SW480 (cell line): Measurements from ENCODE around the gene CLCN3.
"Not testable (repeated sequence)": the region's sequence is repeated elsewhere in the genome, so short reads cannot be mapped to it uniquely, and the experiment has no call there.

ENCODE experiments used
- DNase-seq: peaks from one replicate; pipeline ENCODE4 v3.0.0-alpha.2; 2016; ENCODE audit warnings: low spot score

The CLCN3 gene

DNA sequence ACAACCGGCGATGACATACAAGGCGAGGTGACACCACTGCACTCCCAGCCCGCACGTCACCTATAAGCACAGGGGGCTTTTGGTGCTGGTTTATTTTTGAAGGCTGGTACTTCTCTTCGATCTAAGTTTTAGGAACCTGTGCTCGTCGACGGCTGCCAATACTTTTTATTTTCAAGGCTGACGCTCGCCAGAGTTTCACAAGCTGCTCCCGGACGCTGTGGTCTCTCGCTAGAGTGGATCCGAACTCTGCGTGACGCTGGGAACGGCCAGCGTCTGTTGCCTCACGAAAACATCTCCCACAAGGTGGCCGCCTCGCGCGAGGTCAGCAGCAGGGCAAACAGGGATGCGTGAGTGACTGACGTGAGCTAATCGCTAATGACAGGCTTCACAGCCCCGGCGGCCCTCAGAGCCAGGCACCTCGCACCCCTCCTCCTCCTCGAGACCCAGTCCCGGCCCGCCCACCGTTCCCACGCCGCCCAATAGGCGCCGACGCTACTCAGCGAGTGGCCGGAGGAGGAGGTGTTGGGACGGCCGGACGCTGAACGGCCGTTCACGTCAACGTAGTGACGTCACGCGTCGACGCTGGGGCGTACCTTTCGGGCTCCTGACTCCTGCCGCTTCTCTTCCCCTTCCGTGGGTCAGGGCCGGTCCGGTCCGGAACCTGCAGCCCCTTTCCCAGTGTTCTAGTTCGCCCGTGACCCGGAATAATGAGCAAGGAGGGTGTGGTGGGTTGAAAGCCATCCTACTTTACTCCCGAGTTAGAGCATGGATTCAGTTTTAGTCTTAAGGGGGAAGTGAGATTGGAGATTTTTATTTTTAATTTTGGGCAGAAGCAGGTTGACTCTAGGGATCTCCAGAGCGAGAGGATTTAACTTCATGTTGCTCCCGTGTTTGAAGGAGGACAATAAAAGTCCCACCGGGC is at the start of gene CLCN3:
Gene CLCN3 (plus strand): TSS at position 621 of the 922 bp plus-strand sequence. CDS start 15,351 bp downstream, outside the sequence.
- peak; percentile 94 for DNase-seq

DNA sequence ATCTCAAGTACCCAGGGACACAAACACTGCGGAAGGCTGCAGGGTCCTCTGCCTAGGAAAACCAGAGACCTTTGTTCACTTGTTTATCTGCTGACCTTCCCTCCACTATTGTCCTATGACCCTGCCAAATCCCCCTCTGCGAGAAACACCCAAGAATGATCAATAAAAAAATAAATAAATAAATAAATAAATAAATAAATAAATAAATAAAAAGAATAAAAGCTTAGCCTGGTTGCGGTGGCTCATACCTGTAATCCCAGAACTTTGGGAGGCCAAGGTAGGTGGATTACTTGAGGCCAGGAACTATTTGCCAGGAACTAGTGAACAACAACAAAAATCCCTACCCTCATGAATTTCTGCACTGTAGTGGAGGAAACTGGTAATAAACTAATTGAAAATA is 49.4 kb upstream of the CLCN3 start:
- not testable (repeated sequence) for DNase-seq

DNA sequence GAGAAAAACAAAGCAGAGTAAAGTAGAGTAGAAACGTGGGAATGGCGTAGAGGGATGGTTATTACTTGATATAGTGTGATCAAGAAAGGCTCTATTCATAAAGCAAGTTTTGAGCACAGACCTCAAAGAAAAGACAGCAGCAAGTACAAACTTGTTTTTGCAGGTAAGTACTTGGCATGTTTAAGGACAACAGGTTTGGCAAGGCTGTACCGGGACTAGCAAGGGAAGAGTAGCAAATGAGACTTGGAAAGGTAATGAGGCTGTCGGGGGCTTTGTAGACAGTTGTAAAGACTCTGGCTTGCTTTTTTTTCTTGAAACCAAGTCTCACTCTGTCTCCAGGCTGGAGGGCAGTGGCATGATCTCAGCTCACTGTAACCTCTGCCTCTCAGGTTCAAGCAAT is 48.9 kb upstream of the CLCN3 start:
- no peak for DNase-seq

DNA sequence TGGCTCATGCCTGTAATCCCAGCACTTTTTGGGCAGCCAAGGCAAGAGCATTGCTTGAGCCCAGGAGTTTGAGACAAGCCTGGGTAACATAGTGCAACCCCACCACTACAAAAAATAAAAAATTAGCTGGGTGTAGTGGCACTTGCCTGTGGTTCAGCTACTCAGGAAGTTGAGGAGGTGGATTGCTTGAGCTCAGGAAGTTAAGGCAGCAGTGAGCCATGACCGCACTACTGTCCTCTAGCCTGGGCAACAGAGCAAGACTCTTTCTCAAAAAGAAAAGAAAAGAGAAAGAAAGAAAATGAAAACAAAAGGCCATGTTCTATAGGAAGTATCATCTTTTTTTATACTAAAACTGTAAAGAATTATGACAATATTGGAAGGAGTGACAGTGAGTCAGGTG is 46.5 kb upstream of the CLCN3 start:
- DNase-seq: no peak

DNA sequence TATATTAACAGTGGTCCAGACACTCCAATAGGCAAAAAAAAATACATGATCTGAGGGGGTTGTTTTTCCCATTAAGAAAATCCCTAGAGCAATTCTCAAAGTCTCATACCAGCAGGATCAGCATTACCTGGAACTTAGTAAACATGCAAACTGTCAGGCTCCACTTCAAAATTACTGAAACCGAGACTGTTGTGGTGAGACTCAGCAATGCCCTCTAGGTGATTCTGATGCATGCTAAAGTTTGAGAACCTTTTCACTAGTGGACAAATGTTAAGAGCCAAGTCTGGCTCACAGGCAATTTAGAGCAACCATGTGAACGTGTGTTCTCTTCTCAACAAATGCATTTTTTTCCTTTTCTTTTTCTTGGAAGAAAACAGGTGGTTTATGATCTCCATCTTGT is 38.2 kb upstream of the CLCN3 start:
- no peak for DNase-seq

DNA sequence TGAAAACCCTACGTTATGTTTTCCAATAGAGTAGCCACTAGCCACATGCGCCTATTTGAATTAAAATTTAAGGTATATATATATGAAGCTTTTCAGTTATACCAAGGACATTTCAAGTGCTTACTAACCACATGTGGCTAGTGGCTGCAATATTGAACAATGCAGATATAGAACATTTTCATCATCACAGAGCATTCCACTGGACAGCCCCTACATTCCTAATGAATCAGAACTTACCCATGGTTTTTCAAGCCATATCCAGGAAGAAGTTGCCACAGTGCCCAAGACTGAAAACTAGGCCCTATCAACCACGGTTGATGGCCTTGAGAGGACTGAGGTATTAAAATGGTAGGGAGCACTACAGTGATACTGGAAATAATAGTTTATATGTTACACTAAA is 37.7 kb upstream of the CLCN3 start:
- no peak for DNase-seq

DNA sequence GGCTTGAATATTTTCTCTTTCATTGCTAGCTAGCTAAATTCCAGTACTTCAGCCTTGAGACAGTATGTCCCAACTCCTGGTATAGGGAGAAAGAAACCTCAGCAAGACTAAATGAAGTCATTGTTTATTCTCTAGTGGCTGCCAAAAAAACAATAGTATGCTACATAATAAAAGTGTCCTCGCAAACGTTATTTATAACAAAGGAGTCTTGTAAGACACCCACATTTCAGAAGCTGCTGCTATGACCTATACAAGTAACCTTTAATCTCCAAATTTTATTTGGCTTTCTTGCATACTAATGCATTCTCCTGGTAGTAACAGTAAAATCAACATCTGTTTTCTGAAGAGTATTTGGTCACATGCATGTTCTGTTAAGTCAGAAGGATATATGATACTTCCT is 36.8 kb upstream of the CLCN3 start:
- DNase-seq: no peak

DNA sequence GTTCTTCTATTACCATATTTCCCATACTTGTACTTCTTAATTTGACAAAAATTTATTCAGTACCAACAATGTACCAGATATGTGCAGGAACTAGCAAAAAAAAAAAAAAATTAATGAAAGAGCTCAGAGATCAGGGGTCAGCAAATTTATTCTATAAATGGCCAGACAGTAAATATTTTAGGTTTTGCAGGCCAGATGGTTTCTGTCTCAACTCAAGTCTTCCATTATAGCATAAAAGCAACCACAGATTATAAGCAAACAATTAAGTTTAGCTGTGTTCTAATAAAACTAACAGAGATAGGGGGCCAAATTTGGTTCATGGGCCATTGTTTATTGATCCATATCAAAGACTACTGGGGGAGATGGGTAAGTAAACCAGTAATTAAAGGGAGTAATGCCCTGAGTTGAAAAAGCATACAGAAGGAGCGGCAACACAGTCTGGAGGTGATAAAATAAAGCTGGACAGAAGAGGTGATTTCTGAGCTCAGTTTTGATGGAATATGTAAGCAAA is 27.3 kb upstream of the CLCN3 start:
- DNase-seq: no peak

DNA sequence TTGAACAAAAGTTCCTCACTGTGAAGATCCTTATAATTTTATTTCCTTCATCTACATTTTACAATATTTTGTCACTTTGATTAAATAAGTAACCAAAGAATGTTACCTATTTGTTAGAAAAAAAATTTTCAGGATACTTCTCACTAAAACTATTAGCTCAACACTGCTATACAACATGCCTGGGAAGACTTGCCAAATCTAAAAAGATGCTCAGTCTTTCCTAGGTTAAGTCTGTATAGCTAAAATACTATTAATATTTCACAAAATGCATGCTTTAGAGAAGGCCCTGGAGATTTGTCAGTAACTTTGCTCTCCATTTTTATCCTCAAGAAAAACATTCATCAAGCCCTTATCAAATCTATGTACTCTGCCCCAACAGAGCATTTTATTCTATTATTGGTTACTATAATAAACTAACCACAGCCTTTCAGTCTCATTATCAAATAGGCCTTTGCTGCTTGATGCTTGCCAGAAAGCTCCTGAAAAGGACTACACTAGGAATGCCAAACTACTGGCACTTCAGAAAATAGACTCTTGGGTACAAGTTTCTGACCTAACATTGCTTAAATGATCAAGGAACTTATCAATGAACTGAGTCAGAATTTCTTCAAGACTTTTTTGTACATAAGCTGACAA is 25.7 kb upstream of the CLCN3 start:
- no peak for DNase-seq

DNA sequence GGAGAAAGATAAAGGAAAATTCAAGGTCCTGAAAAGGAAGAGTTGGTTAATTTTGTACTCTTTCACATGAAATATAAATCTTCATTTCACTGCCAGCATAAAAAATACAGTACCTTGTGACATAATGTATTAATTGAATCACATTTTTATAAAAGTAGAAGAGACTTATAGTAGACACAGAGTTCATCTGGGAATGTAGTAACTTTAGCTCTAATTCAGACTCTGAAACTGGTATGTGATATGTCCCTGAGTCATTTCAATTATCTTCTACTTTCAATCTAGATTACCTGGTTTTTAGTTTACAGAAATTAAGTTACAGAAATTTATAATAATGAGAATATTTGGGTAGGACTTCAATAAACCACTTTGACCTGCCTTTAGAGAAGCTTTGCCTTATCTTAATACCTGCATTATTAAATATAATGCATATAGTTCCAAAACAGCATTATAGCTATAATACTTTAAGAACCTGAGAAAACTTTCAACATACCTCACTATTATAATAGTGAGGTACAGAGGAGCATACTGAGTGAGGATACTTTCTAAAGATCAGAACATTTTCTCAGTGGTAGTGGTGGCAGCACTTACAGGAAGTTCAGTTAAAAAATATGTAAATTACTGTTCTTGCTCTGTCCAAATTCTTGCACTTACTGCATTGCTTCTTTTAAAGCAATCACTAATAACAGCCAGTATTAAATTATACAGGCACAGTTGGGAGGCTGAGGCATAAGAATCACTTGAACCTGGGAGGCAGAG is 19.2 kb upstream of the CLCN3 start:
- DNase-seq: no peak

DNA sequence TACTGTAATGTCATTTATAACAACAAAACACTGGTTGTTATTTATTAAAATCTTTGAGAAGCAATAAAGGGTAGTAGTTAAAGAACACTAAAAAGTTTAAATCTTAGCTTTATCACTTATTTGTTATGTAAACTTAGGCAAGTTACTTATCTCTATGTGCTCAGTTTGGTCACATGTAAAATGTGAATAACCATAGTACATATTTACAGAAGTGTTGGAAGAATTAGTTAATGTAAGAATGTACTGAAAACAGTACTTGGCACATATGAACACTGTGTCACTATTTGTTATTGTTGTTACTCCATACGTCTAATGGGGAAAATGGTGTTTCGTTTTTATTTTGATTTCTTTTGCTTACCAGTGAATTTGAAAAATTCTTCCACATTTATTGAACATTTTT is 17.1 kb upstream of the CLCN3 start:
- no peak for DNase-seq

DNA sequence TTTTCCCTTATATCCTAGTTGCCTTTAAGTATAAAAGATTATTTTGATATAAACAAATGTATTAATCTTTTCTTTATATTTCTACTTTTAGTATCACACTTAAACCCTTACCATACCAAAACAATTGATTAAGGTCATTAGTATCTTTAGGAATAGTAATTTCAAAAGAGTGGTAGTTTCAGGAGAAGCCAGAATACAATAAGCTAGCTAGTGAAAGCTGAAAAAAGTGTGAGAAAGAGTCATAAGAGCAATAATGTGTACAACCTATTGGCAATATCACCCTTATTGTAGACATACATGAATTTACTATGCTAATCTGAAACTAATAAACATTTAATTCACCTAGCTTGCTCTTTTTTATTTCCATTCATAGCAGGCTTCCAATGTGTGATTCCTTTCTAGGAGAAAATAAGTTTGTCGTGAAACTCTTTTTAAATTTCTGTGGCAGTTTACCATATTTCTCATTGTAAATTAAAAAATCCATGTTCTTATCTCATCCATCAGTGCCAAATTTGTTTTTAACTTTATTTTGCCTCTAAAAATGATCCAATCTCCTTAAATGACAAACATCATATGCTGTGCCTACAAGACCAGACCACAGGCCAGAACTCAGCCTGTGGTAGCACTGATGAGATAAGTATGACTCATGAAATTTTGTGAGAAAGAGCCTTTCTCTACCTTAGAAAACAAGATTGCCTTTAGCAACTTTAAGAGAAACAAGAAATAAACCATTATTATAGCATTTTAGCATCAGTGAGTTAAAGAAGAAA is 16.1 kb upstream of the CLCN3 start:
- no peak for DNase-seq

DNA sequence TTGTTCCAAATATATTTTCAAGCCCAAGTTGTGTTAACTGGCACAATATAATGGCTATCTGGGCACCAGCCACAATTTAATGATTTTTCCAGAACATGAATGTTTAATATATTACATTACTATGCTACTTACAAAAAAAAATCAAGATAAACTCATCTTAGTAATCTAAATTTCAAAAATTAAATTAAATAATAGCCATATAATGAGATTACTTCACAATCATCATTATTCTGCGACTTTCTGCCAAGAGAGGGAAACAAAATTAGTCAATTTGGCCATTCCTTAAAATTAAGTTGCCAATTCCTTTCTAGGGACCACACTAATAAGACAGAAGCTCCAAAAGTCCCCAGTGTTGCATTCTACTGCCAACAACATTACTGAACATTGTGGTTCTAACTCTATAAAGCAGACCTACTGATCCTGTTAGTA is 15.5 kb upstream of the CLCN3 start:
- no peak for DNase-seq

DNA sequence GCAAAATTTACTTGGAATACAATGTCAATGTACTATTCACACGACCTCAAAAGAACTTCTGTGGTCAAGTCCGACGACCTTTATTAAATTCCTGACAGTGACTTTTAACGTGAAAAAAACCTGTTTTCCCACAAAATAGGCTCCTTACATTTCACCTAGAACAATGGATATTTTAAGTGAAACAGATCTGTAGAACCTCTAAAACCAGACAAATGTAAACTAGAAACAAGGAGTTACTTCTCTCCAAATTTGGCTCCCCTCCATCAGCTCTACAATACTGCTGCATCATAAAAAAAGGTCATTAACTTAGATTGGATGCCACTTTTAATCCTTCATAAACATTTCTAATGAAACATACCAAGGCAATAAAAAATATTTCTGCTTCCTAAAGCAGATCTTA is 9.2 kb upstream of the CLCN3 start:
- DNase-seq: no peak

DNA sequence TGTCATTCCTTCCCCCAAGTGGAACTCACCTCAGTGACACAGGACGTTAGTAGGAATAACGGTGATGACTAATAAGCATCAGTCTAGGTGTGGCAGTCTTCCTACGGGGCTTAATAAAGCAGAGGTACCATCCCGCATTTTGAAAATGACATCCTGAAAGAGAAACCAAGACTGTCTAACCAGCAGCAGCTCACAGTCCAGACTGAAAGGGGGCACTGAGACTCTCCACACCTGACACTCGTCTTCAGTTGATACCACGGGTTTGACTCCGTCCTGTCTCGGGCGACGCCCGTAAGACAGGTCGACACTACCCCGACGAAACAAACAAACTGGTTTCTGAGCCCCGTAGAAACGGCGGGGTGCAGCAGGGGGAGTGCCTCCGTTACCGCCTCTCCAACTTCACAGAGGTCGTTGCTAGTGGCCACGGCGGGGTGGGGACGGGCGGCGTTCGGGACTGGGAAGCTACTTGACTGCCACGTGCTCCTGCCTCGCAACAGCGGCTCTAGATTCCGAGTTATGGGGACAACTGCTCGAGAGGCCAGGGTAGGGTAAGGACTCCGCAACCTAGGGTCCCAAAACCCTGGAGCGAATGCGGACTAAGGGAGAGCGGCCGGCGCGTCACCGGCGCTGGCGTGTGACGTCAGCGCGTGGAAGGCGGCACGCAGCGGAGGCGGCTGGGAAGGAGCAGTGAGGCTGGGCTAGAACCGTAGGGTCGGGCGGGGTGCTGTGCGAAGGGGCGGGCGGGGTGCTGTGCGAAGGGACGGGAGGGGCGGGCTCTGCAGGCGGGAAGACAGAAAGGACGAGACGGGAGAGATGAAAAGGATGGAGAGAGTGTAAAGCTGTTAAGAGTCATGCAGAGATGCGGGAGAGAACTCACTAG is 8.1 kb upstream of the CLCN3 start, which contains the start of gene NEK1:
Gene NEK1 (minus strand): TSS at position 593 of the 880 bp plus-strand sequence. CDS start 9,953 bp downstream, outside the sequence.
- peak; percentile 86 for DNase-seq

DNA sequence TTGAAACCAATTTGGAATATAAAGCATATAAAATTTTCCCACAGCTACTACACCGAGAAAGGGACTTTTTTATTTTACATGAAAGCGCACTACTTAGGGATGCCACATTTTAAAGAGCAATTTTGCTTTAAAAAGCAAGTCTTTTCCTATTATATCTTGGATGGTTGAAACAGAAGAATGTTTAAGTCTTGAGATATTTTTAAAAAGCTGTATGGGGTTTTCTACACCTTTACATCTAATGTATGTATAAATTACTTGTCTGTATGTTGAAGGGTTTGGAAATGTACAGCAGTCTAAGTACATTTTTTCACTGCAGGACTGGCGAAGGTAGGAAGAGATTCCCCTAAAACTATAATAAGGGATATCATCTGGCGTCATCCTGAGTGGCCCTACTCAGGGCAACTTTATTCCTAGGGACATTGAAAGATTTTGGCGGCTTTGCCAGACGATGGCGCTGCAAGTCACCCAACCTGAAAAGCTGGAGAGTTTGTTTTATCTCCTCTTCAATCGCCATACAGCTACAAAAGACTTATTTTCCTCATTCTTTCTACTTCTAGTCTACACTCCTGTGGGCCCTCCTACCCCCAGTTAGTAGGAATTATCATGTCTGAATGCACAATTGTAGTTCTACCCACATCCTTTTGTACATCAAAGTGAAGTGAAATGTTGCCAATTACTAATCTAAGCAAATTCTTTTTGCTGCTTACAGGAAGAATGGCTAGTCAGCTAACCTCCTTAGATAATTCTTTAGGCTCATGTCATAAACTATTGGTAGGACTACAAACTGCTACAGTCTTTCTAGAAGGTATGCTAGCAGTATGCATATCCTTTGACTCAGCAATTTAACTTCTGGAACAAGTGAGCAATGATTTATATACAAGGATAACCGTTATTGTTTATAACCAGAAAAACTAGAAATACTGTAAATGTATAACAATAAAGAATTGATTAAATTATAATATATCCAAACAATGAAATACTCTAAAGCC is 7.2 kb upstream of the CLCN3 start:
- peak; percentile 73 for DNase-seq

DNA sequence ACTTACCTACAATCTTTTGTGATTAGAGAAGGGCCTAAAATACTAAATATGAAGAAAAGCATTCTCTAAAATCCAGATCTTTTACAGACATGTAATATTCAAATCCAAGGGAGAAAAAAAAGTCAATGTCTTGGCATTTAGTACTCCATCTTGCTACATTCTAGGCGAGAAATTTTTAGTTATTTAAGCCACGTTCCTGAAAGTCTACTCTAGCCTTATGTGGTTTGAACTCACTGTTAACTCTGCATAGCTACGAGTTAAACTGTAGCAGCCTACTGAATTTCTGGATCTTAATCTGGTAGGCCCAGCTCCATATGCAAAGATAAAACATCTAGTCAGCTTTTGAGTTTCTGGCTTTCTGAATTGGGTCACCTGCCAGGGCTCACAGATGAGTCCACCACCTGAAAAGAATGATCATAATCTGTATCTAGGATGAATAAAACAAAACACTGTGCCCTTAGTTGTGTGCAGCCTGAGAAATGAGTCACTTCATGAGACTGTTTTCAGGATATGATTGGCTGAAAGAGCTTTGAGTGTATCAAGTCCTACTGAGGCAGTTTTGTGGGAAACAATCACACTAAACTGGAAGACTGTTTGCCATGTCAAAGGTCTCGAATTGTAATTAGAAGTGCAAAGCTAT is 4.8 kb upstream of the CLCN3 start:
- DNase-seq: no peak

DNA sequence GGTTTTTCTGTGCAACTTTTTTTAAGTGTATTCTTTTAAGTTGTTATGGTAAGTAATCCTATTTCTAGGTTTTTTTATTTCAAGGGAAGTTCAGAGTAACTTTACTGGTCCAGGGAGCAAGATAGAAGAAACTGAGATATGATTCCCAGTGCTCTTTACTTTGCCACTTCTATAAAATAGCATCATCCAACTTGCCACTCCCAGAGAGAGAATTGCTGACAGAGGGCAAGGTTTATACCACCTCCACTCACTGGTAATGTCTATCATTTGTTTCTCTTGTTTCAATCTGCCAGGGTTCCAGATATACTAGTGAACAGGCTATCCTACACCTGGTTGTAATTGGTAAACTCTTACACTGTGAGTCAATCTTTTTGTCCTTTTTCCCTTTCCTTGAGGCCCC is 3.5 kb upstream of the CLCN3 start:
- no peak for DNase-seq

DNA sequence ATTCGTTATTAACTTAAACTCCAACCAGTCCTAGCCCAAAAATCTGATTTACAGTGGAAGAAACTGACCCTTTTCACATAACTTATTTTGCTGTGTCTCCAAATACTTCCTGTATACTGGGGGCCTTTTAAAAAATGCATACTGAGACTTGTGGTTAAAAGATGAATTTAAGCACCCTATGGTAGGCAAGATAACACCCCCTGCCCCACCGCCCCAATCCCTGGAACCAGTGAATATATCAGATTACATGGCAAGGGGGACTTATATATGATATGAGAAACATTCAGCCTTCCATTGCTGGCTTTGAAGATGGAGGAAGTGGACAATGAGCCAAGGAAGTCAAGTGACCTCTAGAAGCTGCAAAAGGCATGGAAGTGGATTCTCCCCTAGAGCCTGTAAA is 3.1 kb upstream of the CLCN3 start:
- DNase-seq: no peak
